ENCODE results near the gene QRFP.
A peak's percentile ranks its signal among the peaks of the same experiment; 100 is the strongest.

QRFP gene, protein sequence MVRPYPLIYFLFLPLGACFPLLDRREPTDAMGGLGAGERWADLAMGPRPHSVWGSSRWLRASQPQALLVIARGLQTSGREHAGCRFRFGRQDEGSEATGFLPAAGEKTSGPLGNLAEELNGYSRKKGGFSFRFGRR

DNA sequence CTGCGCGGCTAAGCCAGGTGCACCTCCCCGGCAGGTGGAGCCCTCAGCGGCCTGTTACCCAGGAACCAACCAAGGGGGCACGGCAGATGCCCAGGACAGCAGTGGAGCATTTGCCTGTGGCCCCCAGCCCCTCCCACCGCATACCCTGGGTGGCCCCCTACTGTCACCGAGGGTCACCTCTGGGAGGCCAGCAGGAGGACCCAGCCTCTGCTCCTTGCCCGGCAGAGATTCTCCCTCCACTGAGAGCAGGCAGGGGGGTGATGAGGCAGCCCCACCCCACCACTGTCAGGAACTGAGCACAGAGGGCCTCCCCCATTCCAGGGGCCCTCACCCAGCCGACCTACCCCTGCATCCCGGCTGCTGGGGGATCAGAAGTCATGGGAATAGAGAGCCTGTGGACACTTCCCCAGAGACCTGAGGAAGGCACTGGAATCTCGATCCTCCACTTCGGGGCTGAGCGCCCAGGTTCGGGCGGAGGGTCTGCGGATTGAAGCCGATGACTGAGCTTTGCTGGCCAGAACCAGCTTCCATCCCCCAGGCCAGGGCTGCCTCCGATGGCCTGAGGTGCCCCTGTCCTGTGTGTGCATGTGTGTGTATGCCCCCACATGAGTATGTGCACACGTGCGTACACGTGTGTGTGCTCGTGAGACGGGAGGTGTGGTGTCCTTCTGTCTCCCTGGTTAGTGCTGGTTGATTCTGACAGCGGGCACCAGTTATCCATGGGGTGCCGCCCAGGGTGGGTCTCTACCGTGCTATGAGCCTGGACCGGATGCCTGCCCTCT is at the start of gene QRFP:
TSS of gene QRFP (minus strand) at position 580 of the 782 bp plus-strand sequence. CDS start 2,974 bp downstream, outside the sequence.
- no peak for DNase-seq

DNA sequence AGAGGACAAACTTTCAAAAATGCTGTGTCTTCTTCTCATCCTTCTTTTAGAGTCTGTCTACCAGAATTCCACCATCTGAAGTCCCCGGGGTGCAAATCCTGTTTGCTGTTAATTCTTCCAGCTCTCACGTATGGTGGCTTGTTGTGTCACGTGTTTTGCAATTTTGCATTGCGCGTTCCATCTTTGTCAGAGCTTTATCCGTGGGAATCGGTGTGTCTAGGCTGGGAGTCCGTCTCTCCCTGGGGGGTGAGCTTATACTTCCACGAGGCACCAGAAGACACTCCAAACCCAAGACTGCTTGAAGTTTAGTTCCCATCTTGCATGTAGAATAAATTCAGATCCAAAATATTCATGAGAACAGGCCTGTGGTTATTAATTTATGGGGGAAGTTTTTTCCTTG is 48.6 kb upstream of the QRFP start:
- DNase-seq: no peak

DNA sequence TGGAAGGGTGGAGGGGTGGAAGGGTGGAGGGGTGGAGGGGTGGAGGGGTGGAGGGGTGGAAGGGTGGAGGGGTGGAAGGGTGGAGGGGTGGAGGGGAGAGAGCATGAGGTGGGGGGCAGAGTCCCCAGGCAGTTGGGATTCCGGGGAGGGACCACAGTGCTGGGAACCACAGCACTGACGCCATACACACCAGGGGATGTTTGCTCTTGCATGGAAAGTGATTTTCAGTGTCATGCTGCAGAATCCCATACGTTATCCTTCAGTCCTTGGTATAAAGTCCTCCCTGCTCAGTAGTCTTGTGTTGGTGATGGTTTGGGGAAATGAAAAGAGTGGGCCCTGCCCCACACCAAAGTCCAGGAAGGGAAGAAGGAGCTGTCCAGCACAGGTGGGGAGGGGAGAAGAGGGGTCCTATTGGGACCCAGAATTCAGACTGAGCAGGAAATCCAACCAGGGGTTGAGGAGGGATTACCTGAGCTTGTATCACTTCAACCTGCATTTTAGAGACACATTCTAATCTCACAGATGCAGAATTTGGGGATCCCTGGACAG is 48.0 kb upstream of the QRFP start:
- DNase-seq: no peak

DNA sequence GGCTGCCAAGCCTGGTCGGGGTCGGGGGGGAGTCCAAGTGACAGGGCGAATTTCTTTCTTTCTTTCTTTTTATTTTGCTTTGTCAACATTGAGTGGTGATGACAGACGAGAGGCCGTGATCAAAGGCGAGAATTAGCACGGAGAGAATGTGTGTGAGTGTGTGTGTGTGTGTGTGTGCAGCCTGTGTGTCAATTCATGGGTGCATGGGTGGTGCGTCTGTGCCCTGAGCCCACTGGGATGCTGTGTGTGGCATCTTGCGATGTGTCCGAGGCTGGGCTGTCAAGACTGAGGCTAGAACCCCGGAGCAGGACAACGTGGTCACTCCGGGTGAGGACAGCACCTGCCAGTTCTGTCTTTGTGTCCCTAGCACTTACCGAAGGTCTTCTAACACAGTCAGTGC is 47.2 kb upstream of the QRFP start:
- no peak for DNase-seq

DNA sequence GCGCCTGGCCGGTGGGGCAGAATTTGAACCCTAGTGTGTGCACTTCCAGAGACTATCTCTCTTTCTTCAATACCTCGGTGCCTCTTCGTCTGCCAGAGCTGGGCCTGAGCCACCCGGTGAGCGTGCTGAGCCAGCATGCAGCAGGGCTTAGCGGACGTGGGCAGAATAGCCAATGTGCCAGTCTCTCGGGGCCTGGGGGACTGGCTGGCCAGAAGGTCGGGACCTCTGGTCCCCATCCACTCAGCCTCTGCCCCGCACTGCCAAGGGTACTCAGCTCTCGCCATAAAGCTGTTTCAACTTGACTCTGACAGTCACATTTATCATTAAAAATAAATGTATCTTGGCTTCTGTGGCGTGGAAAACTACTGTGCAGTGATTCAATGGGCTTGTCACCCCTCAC is 46.6 kb upstream of the QRFP start:
- no peak for DNase-seq

DNA sequence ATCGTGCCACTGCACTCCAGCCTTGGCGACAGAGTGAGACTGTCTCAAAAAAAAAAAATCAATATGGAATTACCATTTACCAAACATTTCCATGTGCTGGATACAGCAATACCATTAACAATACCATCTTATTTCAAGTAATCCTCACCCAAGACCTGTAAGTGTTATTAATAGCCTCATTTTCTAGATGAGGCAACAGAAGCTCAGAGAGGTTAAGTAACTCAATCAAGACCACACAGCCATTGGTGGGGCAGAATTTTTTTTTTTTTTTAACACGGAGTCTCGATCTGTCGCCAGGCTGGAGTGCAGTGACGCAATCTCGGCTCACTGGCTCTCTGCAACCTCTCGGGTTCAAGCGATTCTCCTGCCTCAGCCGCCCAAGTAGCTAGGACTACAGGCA is 46.1 kb upstream of the QRFP start:
- no peak for DNase-seq

DNA sequence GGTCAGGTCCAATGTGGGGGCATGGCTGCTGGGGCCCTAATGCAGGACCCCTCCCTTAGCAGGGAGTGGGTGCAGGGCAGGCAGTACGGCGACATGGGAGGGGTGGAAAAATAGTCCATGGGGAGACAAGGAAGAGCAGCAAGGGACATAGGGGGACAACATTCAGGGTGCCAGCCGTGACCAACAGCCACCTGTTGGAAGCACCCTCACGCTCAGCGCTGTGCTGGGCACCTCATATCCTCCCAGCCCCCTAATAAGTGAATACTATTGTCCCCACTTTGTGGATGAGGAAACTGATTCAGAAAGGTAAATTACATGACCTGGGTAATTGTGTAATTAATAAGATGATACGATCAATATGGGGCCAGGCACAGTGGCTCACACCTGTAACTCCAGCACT is 45.5 kb upstream of the QRFP start:
- DNase-seq: no peak

DNA sequence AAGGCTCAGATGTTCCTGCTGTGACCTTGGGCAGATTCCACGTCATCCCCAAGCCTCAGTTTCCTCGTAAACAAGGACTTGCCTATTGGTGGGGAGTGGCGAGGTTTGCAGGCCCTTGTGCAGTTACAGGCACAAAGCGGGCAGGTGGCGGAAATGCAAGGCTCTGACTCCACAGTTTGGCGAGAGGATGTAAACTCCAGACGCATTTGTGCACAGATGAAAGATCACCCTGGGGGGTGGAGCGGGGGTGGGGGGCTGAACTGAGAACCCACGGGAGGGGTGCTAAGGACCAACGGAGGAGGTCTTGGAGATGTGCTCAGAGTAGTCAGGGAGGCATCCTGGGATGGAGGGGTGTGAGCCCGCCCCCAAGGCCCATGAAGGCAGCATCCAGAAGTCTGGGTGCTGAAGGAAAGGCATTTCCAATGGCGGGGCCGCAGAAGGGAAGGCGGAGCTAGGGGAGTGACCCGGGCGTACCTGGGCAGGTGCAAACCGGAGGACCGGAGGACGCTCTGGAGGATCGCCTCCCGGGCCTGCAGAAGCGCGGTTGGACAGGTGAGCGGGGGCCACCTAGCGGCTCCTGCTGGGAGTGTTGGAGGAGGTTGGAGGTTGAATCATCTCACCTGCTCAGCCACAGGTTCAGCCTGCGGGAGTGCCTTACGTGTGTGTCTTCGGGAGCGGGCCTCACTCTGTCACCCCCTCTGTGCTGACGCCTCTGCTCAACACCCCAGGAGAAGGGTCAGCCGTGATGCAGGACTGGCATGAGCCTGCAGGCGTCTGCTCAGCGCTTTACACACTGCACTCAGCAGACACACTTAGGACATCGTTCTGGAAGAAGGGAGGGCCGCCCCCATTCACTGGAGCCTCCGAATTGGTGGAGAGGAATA is 44.3 kb upstream of the QRFP start:
- DNase-seq: peak in 1 of 2 donors; percentile 42

DNA sequence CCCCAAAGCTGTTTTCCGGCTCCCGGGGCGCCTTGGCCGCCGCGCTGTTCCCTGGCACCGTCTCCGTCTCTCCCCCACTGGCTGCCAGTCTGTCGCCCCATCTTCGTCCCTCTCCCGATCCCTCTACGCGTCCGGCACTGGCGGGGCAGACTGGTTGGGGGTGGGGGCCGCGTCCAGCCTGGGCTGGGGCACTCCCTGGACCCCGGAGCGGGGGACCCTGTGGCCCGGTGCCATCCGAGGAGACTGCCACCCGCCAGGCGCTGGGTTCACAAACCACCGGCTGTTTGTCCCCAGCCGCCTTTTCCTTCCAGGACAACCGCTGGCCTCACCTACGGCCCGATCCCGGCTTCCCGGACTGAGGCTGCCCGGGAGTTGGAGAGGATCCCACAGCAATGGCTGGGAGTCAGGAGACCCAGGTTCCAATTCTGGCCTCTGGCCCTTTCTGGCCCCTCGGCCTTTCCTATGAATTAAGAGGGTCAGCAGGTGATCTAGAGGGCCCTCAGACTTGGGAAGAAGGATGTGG is 43.5 kb upstream of the QRFP start:
- no peak for DNase-seq

DNA sequence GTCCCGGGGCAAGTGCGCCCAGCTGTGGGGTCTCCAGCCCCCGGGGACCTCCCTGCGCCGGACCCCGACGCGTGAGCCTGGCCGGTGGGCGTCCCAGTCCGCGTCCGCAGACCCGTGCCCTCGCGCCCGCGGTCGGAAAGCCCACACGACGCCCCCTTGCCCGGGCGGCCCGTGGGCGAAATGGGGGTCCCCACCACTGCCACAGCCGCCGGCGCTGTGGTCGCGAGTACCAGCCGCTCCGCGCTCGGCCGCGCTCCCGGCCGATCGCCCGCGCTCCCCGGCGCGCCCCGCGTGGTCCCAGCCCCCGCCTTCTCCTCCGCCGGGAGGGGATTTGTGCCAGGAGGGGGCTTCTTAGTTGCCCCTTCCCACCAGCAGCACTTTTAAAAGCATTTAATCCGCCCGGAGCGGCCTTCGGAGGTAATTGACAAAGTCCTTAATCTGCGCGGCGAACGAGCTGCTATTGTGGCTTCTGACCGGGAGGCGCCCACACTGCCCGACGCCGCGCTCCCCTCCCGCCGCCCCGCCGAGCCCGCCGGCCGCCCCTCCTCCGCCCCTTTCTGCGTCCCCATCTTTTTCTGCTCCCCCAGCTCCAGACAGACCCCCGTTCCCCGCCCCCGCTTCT is 42.9 kb upstream of the QRFP start:
- no peak for DNase-seq

DNA sequence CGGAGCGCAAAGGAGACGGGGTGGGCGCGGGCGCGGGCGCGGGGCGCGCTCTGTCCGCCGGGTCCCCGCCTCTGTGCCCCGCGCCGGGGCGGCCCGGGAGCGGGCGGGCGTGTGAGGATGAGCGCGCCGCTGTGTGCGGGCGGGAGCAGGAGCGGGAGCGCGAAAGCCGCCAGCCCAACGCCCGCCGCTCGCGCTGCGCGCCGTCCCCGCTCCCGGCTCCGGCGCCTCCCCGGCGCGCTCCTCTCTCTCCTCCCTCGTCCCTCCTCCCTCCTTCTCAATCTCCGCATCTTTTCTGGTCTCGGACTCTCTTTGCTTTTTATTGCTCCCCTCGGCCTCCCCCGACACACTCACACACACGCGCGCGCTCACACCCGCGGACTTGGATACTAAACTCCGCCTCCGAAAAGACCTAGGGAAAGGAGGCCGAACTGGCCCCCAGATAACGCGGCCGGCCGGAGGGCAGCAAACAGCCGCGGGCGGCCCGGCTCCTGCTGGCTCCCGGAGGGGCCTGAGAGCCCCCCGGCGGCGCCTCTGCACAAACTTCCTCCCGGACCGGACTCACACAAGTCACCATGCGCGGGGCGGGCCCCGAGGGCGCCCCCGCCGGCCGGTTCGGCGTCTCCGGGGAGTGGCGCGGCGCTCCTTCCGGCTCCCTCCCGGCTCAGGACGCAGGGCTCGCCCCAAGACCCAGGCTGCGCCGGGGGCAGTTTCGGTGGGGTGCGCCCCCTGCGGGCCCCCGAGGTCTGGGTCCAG is 42.2 kb upstream of the QRFP start, which contains the start of gene FIBCD1:
TSS of gene FIBCD1 (minus strand) at position 596 of the 753 bp plus-strand sequence. CDS start 640 bp downstream, outside the sequence.
- DNase-seq: no peak

DNA sequence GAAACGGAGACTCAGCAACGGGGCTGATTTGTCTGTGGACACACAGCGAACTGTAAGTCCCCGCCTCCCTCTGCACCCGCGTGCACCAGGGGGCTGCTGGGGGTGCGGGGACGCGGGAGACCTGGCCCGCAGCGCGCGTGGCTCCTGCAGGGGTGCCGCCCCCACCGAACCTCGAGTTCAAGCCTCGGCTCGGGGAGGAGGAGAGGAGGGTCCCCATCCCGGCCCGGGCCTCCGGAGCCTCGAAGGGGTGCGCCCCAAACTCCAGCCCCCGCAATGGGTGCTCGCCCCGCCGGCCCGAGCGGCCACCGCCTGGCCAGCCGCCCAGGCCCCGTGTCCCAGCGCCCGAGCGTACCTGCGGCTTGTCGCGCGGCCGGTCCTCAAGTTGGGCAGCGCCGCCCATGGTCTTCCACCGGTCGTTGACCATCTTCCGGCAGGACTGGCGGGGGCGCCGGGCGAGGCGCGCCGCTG is 41.6 kb upstream of the QRFP start:
- DNase-seq: no peak

DNA sequence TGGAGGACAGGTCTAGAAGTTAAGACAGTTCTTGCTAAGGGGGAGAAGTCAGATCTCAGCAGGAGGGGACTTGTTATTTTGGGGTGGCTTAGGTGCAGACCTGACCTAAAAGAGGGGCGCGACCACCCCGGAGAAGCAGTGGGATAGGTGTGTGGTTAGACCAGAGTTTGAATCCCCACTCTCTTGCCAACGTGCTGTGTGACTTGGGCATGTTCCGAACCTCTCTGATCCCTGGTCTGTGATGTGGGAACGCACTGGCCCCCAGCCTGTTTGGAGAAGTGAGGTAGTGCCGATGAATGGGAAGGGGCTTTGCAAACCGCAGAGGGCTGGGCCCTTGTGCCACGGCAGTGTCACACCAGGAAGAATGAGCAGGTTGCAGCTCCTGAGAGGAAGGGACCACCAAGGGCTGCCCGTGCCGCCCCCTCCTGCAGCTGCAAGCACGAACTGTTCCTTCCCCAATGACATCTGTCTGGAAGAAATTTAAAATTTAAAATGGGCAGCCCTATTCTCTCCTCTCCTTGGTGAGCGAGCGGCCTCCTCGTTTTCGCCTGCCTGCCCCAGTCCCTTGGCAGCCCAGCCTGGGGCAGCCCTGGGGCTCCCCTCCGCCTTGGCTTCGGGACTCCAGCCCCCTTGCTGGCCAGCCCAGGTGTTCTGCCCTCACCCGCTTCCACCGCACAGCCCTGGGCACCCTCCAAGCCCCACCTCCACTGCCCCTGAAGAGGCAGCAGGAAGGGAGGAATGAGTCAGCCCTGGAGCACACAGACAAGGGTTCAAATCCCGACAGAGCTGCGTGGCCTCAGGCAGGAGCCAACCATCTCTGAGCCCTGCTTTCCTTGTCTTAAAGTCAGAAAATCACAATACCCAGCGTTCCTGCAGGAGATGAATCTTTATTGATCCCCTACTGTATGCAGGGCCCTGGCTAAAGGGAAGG is 40.8 kb upstream of the QRFP start:
- DNase-seq: no peak

DNA sequence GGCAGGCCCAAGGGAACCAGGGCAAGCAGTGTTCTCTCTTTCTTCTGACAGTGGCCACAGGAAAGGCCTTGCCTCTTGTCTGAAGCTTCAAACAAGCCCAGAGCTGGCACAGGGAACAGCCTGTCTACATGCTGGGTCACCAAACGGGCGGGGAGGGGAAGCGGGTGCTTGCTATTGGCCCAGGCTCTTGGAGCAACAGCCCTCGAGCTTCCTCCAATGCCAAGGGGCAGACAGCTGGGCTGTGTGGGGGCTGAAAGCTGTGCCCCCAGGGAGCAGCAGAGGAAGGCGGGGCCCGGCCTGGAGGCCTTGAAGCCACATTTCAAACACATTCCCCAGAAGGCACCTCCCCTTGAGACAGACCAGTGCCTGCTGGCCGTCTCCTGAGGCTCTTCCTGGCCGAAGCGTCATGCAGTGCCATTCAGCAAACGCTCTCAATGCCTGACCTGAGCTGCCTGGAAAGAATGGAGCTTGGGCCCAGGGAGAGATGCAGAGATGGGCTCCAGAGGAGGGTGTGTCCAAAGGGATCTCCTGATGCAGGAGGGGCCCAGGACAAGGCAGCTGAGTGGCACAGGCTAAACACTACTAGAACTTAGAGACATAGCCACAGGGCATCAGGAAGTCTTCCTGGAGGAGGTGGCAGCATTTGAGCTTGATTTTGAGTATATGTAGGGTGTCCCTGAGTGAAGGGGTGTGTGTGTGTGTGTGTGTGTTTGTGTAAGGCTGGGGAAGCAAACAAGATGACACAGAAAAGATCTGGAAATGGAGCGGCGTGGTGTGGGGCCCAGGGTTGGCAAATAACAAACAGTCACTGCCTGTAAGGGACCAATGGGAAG is 39.9 kb upstream of the QRFP start:
- DNase-seq: peak in 1 of 2 donors; percentile 25

DNA sequence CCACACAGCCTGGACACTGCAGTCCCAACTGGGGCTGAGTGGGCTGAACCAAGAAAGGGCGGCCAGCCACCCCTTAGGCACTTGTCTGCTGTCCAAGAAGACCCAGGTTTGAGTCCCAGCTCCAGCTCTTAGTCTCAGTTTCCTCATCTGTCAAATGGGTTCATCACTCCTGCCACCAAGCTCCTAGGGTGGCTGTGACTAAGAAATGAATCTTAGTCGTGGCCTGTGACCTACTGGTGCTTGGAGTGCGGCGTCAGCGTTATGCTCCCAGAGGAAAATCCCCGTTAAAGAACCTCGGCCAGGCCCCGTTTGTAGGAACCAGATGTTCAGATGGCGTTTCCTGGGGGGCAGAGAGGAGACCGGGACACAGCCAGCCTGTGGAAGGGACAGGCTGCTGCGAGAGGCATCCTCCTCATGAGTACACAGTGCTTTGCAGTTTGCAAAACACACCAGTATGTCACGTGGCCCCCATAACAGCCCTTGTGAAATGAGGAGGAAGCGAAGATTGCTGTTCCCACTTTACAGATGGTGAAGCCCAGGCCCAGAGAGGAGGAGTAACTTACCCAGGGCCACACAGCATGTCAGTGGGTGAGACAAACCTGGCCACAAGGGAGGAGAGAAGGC is 39.1 kb upstream of the QRFP start:
- no peak for DNase-seq

DNA sequence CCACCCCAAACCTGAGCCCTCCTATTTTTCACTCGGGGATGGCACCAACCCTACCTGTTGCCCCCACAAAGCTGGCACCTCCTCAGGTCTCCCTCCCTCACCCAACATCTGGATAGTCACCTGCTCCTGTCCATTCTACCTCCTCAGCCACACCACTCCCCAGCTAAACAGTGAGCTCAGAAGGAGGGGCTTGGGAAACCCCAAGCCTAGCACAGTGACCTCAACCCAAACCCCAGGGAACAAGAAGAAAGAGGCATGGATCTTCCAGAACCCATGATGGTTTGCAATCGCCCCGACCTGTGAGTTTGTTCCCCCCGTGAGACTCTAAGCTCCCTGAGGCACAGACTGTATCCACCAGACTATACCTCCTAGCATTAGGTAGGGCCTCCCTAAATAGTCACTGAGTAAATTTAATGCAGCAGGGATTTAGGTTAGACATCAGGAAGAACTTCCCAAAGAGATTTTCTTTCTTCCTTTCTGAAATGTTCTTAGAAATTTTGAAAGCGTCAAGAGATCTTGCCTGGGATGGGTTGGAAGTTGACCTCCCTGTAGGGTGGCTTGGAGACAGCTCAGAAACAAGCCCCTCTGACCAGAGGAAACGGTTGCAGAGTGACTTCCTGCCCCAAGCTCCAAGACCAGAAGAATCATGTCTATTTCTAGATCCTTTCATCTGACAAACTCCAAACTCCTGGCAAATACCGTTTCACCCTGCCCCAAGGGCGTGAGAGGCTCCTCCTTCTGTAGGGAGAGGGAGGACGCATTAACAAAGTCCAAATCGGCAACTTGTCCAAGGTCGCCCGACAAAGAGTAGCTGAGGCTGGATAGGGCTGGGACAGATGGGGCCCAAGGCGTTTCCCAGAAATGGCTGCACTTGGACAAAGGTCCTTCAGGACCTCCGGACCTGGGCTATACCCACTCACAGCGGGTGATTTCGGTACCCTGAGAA is 38.4 kb upstream of the QRFP start:
- no peak for DNase-seq

DNA sequence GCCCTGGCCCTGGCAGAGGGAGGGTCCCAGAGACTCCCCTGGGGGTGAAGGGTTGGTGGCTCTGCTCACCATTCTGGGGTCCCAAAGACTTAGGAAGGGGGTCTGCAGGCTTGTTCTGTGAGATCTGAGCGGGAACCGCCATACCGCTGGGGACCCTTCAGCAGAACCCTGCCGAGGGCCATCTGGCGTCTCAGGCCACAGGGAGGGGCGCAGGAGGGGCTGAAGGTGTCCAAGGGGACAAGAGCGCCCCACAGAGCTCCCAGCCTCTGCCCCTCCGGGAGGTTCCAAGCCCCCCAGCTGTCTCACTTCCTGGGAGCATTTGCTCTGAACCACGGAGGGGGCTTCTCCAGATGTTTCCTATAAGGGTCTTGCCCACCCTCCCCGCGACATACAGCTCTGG is 37.6 kb upstream of the QRFP start:
- no peak for DNase-seq
